GM12878 (cell line): Measurements from ENCODE around the gene C8G. TPM values are rescaled to one million over a fixed set of nuclear protein-coding genes. Genes with fewer than 3 reads are reported as not detected.

Experiments used
- ATAC-seq: fragments of 200-7000 bp; cut with Tn5 transposase; 3 replicates; pipeline ENCODE4 v1.9.1; 2020; ENCODE audit warnings: mild to moderate bottlenecking, moderate library complexity
- BruUV-seq: library from RNA; stranded (reverse); fragments of 400-500 nt; replicated peaks from 2 replicates; lab custom pipeline; 2021; lab: Mats Ljungman, UMichigan
- CTCF ChIA-PET: fragments of 300-600 bp; sonication (Branson Sonifier 250); formaldehyde crosslinking; extraction: SDS; loops from one replicate; lab custom pipeline; 2021; ENCODE audit warnings: inconsistent platforms; lab: Yijun Ruan, JAX
- POLR2A ChIA-PET: fragments of 350-600 bp; formaldehyde crosslinking; extraction: SDS; loops from one replicate; lab custom pipeline; 2021; ENCODE audit warnings: inconsistent platforms; lab: Charles Lee
- RAD21 ChIA-PET: fragments of 300-600 bp; sonication (Branson Sonifier 250); formaldehyde crosslinking; loops from one replicate; lab custom pipeline; 2023; ENCODE audit warnings: antibody characterized with exemption; ENCODE audit not compliant: unreplicated experiment; lab: Charles Lee
- SMC1A ChIA-PET: fragments of 300-600 bp; sonication (Branson Sonifier 250); formaldehyde crosslinking; loops from one replicate; lab custom pipeline; 2023; ENCODE audit not compliant: unreplicated experiment, uncharacterized antibody; lab: Charles Lee
- DNase-seq: peaks from one replicate; pipeline ENCODE4 v3.0.0-alpha.2; 2011; ENCODE audit warnings: low read depth, low spot score
- FAIRE-seq: peaks from 3 replicates; lab custom pipeline; 2011; peaks lifted over from hg19 to GRCh38; lab: Jason Lieb, UNC
- H2AFZ ChIP-seq: 2 replicates; pipeline ENCODE4 v1.6.0; 2011; ENCODE audit warnings: low read depth, low read length, control low read depth; ENCODE audit not compliant: control insufficient read depth
- H3K27ac ChIP-seq: 2 replicates; pipeline ENCODE4 v1.5.1; 2011; ENCODE audit warnings: control low read depth; ENCODE audit not compliant: control insufficient read depth, insufficient read depth
- H3K27me3 ChIP-seq, 2 experiments: replicated peaks in 1 of 2; 2 replicates each; pipeline versions ENCODE4 v1.6.0 to v1.6.1; 2011; ENCODE audit warnings: low read length in 1 of 2; ENCODE audit not compliant: control insufficient read depth in 2 of 2, insufficient read depth in 2 of 2
- H3K36me3 ChIP-seq, 2 experiments: 2 replicates each; pipeline ENCODE4 v1.5.1; 2011; ENCODE audit warnings: low read length in 1 of 2; ENCODE audit not compliant: control insufficient read depth in 2 of 2, insufficient read depth in 2 of 2
- H3K4me1 ChIP-seq: 2 replicates; pipeline ENCODE4 v1.6.1; 2011; ENCODE audit warnings: mild to moderate bottlenecking, low read length, moderate library complexity, mixed read lengths; ENCODE audit not compliant: control insufficient read depth, insufficient read depth
- H3K4me2 ChIP-seq: 2 replicates; pipeline ENCODE4 v1.6.0; 2011; ENCODE audit warnings: control low read depth; ENCODE audit not compliant: control insufficient read depth, insufficient read depth
- H3K4me3 ChIP-seq: fragments of 200-600 bp; sonication (generic); 2 replicates; pipeline ENCODE4 v1.5.1; 2016
- H3K79me2 ChIP-seq: 2 replicates; pipeline ENCODE4 v1.6.0; 2011; ENCODE audit warnings: low read length; ENCODE audit not compliant: control insufficient read depth, insufficient read depth
- H3K9ac ChIP-seq: 2 replicates; pipeline ENCODE4 v1.8.0; 2011; ENCODE audit warnings: low read length, control low read depth, mixed read lengths; ENCODE audit not compliant: control insufficient read depth, insufficient read depth
- H3K9me3 ChIP-seq: replicated peaks from 3 replicates; pipeline ENCODE4 v1.5.1; 2011; ENCODE audit warnings: mild to moderate bottlenecking, low read length; ENCODE audit not compliant: control insufficient read depth, insufficient read depth
- H4K20me1 ChIP-seq: 2 replicates; pipeline ENCODE4 v1.6.0; 2011; ENCODE audit not compliant: control insufficient read depth, insufficient read depth
- ASH2L ChIP-seq: fragments of 300-600, 200-600 bp; sonication (generic); IDR thresholded peaks from 2 replicates; pipeline ENCODE4 v1.6.1; 2017; ENCODE audit warnings: low read depth, mild to moderate bottlenecking, borderline replicate concordance
- CREB1 ChIP-seq: IDR thresholded peaks from 2 replicates; pipeline ENCODE4 v1.6.1; 2012; ENCODE audit warnings: low read depth, mild to moderate bottlenecking, inconsistent platforms
- EP300 ChIP-seq, 2 experiments: fragments of 150-350 bp in 1 of 2; IDR thresholded peaks; 2 replicates each; pipeline ENCODE4 v1.6.1; 2011 to 2012; ENCODE audit warnings: low read depth in 2 of 2, low read length in 2 of 2, borderline replicate concordance in 1 of 2, improper control_type of control experiment in 1 of 2, inconsistent platforms in 1 of 2; ENCODE audit not compliant: control insufficient read depth in 1 of 2
- ESRRA ChIP-seq: IDR thresholded peaks from 2 replicates; pipeline ENCODE4 v1.6.1; 2012; ENCODE audit warnings: mild to moderate bottlenecking, low read length, improper control_type of control experiment
- ETV6 ChIP-seq, 2 experiments: fragments of 450-650 bp in 1 of 2; IDR thresholded peaks in 1 of 2; conservative IDR thresholded peaks in 1 of 2; 2 replicates each; pipeline ENCODE4 v1.6.1; 2014; ENCODE audit warnings: antibody characterized with exemption in 1 of 2, borderline replicate concordance in 1 of 2, low read depth in 1 of 2, mild to moderate bottlenecking in 1 of 2, moderate library complexity in 1 of 2
- JUND ChIP-seq: IDR thresholded peaks from 2 replicates; pipeline ENCODE4 v1.6.1; 2012; ENCODE audit warnings: low read depth, mild to moderate bottlenecking, low read length, improper control_type of control experiment, moderate library complexity
- MXI1 ChIP-seq: fragments of 150-350 bp; IDR thresholded peaks from 2 replicates; pipeline ENCODE4 v1.6.1; 2011; ENCODE audit warnings: low read depth, mild to moderate bottlenecking, inconsistent platforms, low read length, improper control_type of control experiment
- NFIC ChIP-seq: IDR thresholded peaks from 2 replicates; pipeline ENCODE4 v1.6.1; 2012; ENCODE audit warnings: low read depth, mild to moderate bottlenecking, inconsistent platforms, low read length, moderate library complexity
- NR2C1 ChIP-seq: fragments of 450-650 bp; IDR thresholded peaks from 2 replicates; pipeline ENCODE4 v1.6.1; 2017; ENCODE audit warnings: antibody characterized with exemption, mild to moderate bottlenecking, moderate library complexity
- NR2C2 ChIP-seq: IDR thresholded peaks from 2 replicates; pipeline ENCODE4 v1.6.1; 2011; ENCODE audit warnings: borderline replicate concordance, low read depth; ENCODE audit not compliant: control insufficient read depth, insufficient read length
- POLR2AphosphoS5 ChIP-seq: IDR thresholded peaks from 2 replicates; pipeline ENCODE4 v1.6.1; 2011; ENCODE audit warnings: mild to moderate bottlenecking, low read length, inconsistent platforms
- SIN3A ChIP-seq: IDR thresholded peaks from 2 replicates; pipeline ENCODE4 v1.6.1; 2012; ENCODE audit warnings: low read depth, low read length, improper control_type of control experiment
- SMC3 ChIP-seq: IDR thresholded peaks from 2 replicates; pipeline ENCODE4 v1.6.1; 2011; ENCODE audit warnings: low read length, improper control_type of control experiment, borderline replicate concordance
- SP1 ChIP-seq: IDR thresholded peaks from one replicate; pipeline ENCODE4 v1.6.1; 2011; ENCODE audit warnings: low read depth, low read length
- TAF1 ChIP-seq: IDR thresholded peaks from 2 replicates; pipeline ENCODE4 v1.6.1; 2011; ENCODE audit warnings: mild to moderate bottlenecking, low read depth, low read length, borderline replicate concordance
- TBL1XR1 ChIP-seq: IDR thresholded peaks from 2 replicates; pipeline ENCODE4 v1.6.1; 2012; ENCODE audit warnings: low read depth, low read length, improper control_type of control experiment
- ZNF384 ChIP-seq: IDR thresholded peaks from 2 replicates; pipeline ENCODE4 v1.6.1; 2012; ENCODE audit warnings: low read depth, mild to moderate bottlenecking, low read length, improper control_type of control experiment, borderline replicate concordance
- WGBS: methylation state at CpG from one replicate; pipeline ENCODE4 v1.1.6; 2016; ENCODE audit warnings: low lambda C conversion rate; ENCODE audit not compliant: insufficient replicate concordance, insufficient coverage; ENCODE audit errors: missing lambda C conversion rate; 5-methylcytosine and 5-hydroxymethylcytosine counted together
- in situ Hi-C: fragments of 300-500 bp; cut with MboI; formaldehyde crosslinking; loops from 9 replicates; pipeline ENCODE4 v1.14.3; 2018; ENCODE audit warnings: mixed read lengths
- intact Hi-C: fragments of 100-400 bp; cut with micrococcal nuclease; formaldehyde crosslinking; loops from one replicate; pipeline ENCODE4 v1.14.2; 2022; ENCODE audit not compliant: unreplicated experiment
- polyA plus RNA-seq, 11 experiments: library from polyadenylated mRNA; depleted of rRNA in 4 of 11; unstranded in 6 of 11; stranded (reverse) in 5 of 11; fragments of >200 nt; fragmentation: Nextera tagmentation in 4 of 11; fragmentation: Illumina TruSeq in 1 of 11; extraction: Ambion mirVana in 4 of 11; extraction: Trizol in 1 of 11; gene quantifications; 1 replicate in 1 of 11; 2 replicates in 10 of 11; pipeline versions ENCODE4 v1.2.1 to v1.2.3, GENCODE V29; 2011 to 2016; ENCODE audit warnings: inconsistent platforms in 2 of 11, missing spikeins in 2 of 11, low read depth in 1 of 11
- total RNA-seq, 4 experiments: library from RNA; depleted of rRNA in 3 of 4; stranded (reverse); fragments of >200 nt in 3 of 4; fragmentation: Illumina TruSeq in 1 of 4; extraction: Trizol in 1 of 4; gene quantifications; 2 replicates each; pipeline versions ENCODE4 v1.2.1 to v1.2.3, GENCODE V29; 2013 to 2021
- TF ChIP-seq, protein P1 (sequence below): fragments of 450-650 bp; IDR thresholded peaks from 2 replicates; pipeline ENCODE4 v1.6.1; 2018; ENCODE audit warnings: mild to moderate bottlenecking, low read depth, moderate library complexity; ENCODE audit not compliant: partially characterized antibody
- TF ChIP-seq, protein P2 (sequence below): fragments of 450-650 bp; IDR thresholded peaks from 2 replicates; pipeline ENCODE4 v1.6.1; 2016; ENCODE audit warnings: mild to moderate bottlenecking, moderate library complexity, borderline replicate concordance

Gene C8G
- total and polyA plus RNA-seq, 10 of the 15 experiments (the other 5 are each of a cell fraction or from before 2014, with no cell fraction given): 0.26 to 0.69 (median 0.50) TPM; not detected in 7

DNA sequence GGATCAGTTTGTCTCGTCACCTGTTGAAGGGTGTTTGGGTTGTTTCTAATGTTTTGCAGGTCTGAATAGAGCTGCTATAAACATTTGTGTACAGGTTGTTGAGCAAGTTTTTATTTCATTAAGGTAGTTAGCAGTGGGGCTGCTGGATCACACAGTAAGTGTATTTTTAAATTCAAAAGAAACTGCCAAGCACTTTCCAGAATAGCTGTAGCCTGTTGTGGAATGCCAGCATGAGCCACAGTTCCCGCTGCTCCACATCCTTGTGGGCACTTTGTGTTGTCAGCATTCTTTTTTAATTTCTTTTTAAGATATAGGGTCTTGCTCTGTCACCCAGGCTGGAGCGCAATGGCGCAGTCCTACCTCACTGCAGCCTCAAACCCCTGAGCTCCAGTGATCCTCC, 15.0 kb upstream of the C8G start:
- 100% methylated on average over 4 of the region's 4 CpGs for WGBS
- H3K27ac ChIP-seq: no peak overlapping the region
- no peak for DNase-seq
- peaks cover 11 to 16% of the 10 kb centered on the region in 2 experiments for H3K36me3 ChIP-seq
- no peaks in the 10 kb centered on the region for H4K20me1 ChIP-seq
- H3K9ac ChIP-seq: no peak overlapping the region
- no peak overlapping the region for H3K4me2 ChIP-seq
- no TSS peak for BruUV-seq
- H3K79me2 ChIP-seq: no peaks in the 10 kb centered on the region
- ChIA-PET POLR2A (interaction anchor here (0.5 to 0.7 kb wide), 3 partner anchors 11 to 50 kb away, joined by 4 to 8 read pairs (median 6); no protein-coding TSS in a partner anchor), CTCF (interaction anchor here (1.0 kb wide), 1 partner anchor 88 kb away, joined by 3 read pairs; the partner anchor contains the start of gene AJM1), SMC1A (no interaction called here), RAD21 (no interaction called here)
- FAIRE-seq: no peak
- H3K9me3 ChIP-seq: no peaks in the 10 kb centered on the region; the same call in 2 of the 3 replicates
- in situ Hi-C loops: no loop called here
- no peak overlapping the region for H2AFZ ChIP-seq
- intact Hi-C loops: no loop called here
- H3K27me3 ChIP-seq: no peaks in the 10 kb centered on the region
- no peak for ATAC-seq
- H3K4me3 ChIP-seq: no peak overlapping the region
- H3K4me1 ChIP-seq: no peaks in the 10 kb centered on the region
- TF ChIP-seq, protein P1, sequence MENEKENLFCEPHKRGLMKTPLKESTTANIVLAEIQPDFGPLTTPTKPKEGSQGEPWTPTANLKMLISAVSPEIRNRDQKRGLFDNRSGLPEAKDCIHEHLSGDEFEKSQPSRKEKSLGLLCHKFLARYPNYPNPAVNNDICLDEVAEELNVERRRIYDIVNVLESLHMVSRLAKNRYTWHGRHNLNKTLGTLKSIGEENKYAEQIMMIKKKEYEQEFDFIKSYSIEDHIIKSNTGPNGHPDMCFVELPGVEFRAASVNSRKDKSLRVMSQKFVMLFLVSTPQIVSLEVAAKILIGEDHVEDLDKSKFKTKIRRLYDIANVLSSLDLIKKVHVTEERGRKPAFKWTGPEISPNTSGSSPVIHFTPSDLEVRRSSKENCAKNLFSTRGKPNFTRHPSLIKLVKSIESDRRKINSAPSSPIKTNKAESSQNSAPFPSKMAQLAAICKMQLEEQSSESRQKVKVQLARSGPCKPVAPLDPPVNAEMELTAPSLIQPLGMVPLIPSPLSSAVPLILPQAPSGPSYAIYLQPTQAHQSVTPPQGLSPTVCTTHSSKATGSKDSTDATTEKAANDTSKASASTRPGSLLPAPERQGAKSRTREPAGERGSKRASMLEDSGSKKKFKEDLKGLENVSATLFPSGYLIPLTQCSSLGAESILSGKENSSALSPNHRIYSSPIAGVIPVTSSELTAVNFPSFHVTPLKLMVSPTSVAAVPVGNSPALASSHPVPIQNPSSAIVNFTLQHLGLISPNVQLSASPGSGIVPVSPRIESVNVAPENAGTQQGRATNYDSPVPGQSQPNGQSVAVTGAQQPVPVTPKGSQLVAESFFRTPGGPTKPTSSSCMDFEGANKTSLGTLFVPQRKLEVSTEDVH: no peak
- TF ChIP-seq TAF1 (no peak), SIN3A (no peak), NR2C1 (no peak), TBL1XR1 (no peak), CREB1 (no peak), NR2C2 (no peak), POLR2AphosphoS5 (no peak), SP1 (no peak), ETV6 (conservative IDR thresholded peaks at IDR 0.05 in 1 of 2, IDR thresholded peaks at IDR 0.05 in 1 of 2; ENCODE audit: borderline replicate concordance in 1 of 2, low read depth in 1 of 2) (no peak), ASH2L (no peak), EP300 (IDR thresholded peaks at IDR 0.05; ENCODE audit: borderline replicate concordance in 1 of 2, control insufficient read depth in 1 of 2, low read depth in 2 of 2, low read length in 2 of 2) (no peak), ESRRA (no peak), MXI1 (no peak), SMC3 (no peak), NFIC (no peak), JUND (no peak), ZNF384 (no peak)
- TF ChIP-seq, protein P2, sequence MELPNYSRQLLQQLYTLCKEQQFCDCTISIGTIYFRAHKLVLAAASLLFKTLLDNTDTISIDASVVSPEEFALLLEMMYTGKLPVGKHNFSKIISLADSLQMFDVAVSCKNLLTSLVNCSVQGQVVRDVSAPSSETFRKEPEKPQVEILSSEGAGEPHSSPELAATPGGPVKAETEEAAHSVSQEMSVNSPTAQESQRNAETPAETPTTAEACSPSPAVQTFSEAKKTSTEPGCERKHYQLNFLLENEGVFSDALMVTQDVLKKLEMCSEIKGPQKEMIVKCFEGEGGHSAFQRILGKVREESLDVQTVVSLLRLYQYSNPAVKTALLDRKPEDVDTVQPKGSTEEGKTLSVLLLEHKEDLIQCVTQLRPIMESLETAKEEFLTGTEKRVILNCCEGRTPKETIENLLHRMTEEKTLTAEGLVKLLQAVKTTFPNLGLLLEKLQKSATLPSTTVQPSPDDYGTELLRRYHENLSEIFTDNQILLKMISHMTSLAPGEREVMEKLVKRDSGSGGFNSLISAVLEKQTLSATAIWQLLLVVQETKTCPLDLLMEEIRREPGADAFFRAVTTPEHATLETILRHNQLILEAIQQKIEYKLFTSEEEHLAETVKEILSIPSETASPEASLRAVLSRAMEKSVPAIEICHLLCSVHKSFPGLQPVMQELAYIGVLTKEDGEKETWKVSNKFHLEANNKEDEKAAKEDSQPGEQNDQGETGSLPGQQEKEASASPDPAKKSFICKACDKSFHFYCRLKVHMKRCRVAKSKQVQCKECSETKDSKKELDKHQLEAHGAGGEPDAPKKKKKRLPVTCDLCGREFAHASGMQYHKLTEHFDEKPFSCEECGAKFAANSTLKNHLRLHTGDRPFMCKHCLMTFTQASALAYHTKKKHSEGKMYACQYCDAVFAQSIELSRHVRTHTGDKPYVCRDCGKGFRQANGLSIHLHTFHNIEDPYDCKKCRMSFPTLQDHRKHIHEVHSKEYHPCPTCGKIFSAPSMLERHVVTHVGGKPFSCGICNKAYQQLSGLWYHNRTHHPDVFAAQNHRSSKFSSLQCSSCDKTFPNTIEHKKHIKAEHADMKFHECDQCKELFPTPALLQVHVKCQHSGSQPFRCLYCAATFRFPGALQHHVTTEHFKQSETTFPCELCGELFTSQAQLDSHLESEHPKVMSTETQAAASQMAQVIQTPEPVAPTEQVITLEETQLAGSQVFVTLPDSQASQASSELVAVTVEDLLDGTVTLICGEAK: no peak
